GM21390 (cell line): Measurements from ENCODE around the gene MAPKAP1.
"Not testable (repeated sequence)": the region's sequence is repeated elsewhere in the genome, so short reads cannot be mapped to it uniquely, and the experiment has no call there.

Source experiments
- ATAC-seq: cut with Tn5 transposase; IDR thresholded peaks from one replicate; pipeline ENCODE4 v1.9.1; 2021; ENCODE audit not compliant: unreplicated experiment

The MAPKAP1 gene

GRCh38 chr9:125609744-125610143, 97.3 kb downstream of the MAPKAP1 start:
- no peak for ATAC-seq

- ATAC-seq: no peak
Measured at GRCh38 chr9:125608489-125609224, 98.4 kb downstream of the MAPKAP1 start.

- ATAC-seq: no peak
Measured at GRCh38 chr9:125604196-125604595, 102.8 kb downstream of the MAPKAP1 start.

- no peak for ATAC-seq
Measured at GRCh38 chr9:125603478-125604021, 103.5 kb downstream of the MAPKAP1 start.

GRCh38 chr9:125601961-125602360, 105.0 kb downstream of the MAPKAP1 start:
- ATAC-seq: no peak

GRCh38 chr9:125600194-125600593, 106.8 kb downstream of the MAPKAP1 start:
- ATAC-seq: no peak

GRCh38 chr9:125594223-125594610, 112.8 kb downstream of the MAPKAP1 start:
- ATAC-seq: no peak

GRCh38 chr9:125593581-125594222, 113.3 kb downstream of the MAPKAP1 start:
- ATAC-seq: no peak

- no peak for ATAC-seq
Measured at GRCh38 chr9:125591888-125592287, 115.1 kb downstream of the MAPKAP1 start.

GRCh38 chr9:125591245-125591644, 115.8 kb downstream of the MAPKAP1 start:
- ATAC-seq: no peak

- ATAC-seq: no peak
Measured at GRCh38 chr9:125589287-125589686, 117.7 kb downstream of the MAPKAP1 start.

- ATAC-seq: no peak
Measured at GRCh38 chr9:125587819-125588460, 119.1 kb downstream of the MAPKAP1 start.

GRCh38 chr9:125586172-125586511, 120.9 kb downstream of the MAPKAP1 start:
- ATAC-seq: no peak

GRCh38 chr9:125585503-125586171, 121.4 kb downstream of the MAPKAP1 start:
- ATAC-seq: no peak

GRCh38 chr9:125580701-125581286, 126.2 kb downstream of the MAPKAP1 start:
- no peak for ATAC-seq

GRCh38 chr9:125579030-125579932, 127.7 kb downstream of the MAPKAP1 start:
- no peak for ATAC-seq

GRCh38 chr9:125574126-125574877, 132.7 kb downstream of the MAPKAP1 start:
- no peak for ATAC-seq

GRCh38 chr9:125572461-125572860, 134.5 kb downstream of the MAPKAP1 start:
- ATAC-seq: not testable (repeated sequence)

- not testable (repeated sequence) for ATAC-seq
Measured at GRCh38 chr9:125571824-125572223, 135.2 kb downstream of the MAPKAP1 start.
